H9 (cell line): ENCODE measurements around the gene APBA2. TPM values are rescaled to one million over a fixed set of nuclear protein-coding genes. Genes with fewer than 3 reads are reported as not detected.

Experiments used
- DNase-seq: peaks from one replicate; pipeline ENCODE4 v3.0.0-alpha.2; 2017
- H2AFZ ChIP-seq: one replicate; pipeline ENCODE4 v1.6.1; 2013; ENCODE audit warnings: mild to moderate bottlenecking, low read length, control low read depth, moderate library complexity
- H2AK5ac ChIP-seq: 2 replicates; pipeline ENCODE4 v1.6.1; 2013; ENCODE audit warnings: low read length, control low read depth, mixed read lengths; ENCODE audit not compliant: insufficient read length
- H2BK120ac ChIP-seq: one replicate; pipeline ENCODE4 v1.6.1; 2013; ENCODE audit warnings: low read depth, mild to moderate bottlenecking, low read length, control low read depth, inconsistent platforms; ENCODE audit not compliant: poor library complexity, severe bottlenecking
- H2BK12ac ChIP-seq: 2 replicates; pipeline ENCODE4 v1.6.1; 2013; ENCODE audit warnings: low read length, control low read depth, mixed read lengths, low read depth; ENCODE audit not compliant: insufficient read length
- H2BK15ac ChIP-seq: 2 replicates; pipeline ENCODE4 v1.6.1; 2013; ENCODE audit warnings: low read depth, low read length, control low read depth
- H2BK20ac ChIP-seq: one replicate; pipeline ENCODE4 v1.6.1; 2013; ENCODE audit warnings: low read depth, mild to moderate bottlenecking, low read length, control low read depth, inconsistent platforms; ENCODE audit not compliant: poor library complexity, severe bottlenecking
- H2BK5ac ChIP-seq: 2 replicates; pipeline ENCODE4 v1.6.1; 2013; ENCODE audit warnings: low read length, control low read depth, mixed read lengths; ENCODE audit not compliant: insufficient read length
- H3K14ac ChIP-seq: 2 replicates; pipeline ENCODE4 v1.6.1; 2013; ENCODE audit warnings: low read length, control low read depth; ENCODE audit not compliant: insufficient read depth
- H3K18ac ChIP-seq: 2 replicates; pipeline ENCODE4 v1.6.1; 2013; ENCODE audit warnings: low read depth, mild to moderate bottlenecking, mixed read lengths, low read length, control low read depth; ENCODE audit not compliant: insufficient read length
- H3K23ac ChIP-seq: 2 replicates; pipeline ENCODE4 v1.6.1; 2013; ENCODE audit warnings: low read length, control low read depth, mixed read lengths, low read depth; ENCODE audit not compliant: insufficient read length
- H3K23me2 ChIP-seq: 2 replicates; pipeline ENCODE4 v1.6.1; 2013; ENCODE audit warnings: low read depth, mild to moderate bottlenecking, mixed read lengths, low read length, control low read depth; ENCODE audit not compliant: insufficient read length, poor library complexity, severe bottlenecking
- H3K27ac ChIP-seq: 2 replicates; pipeline ENCODE4 v1.5.1; 2013; ENCODE audit warnings: low read length, control low read depth, mixed read lengths, low read depth; ENCODE audit not compliant: insufficient read length
- H3K27me3 ChIP-seq: 2 replicates; pipeline ENCODE4 v1.6.1; 2013; ENCODE audit warnings: low read length, control low read depth, inconsistent platforms; ENCODE audit not compliant: insufficient read depth
- H3K4ac ChIP-seq: 2 replicates; pipeline ENCODE4 v1.6.1; 2013; ENCODE audit warnings: low read depth, mild to moderate bottlenecking, control low read depth, inconsistent platforms, low read length, moderate library complexity
- H3K4me1 ChIP-seq: 2 replicates; pipeline ENCODE4 v1.6.1; 2013; ENCODE audit warnings: low read length, control low read depth, inconsistent platforms; ENCODE audit not compliant: insufficient read depth
- H3K4me2 ChIP-seq: 2 replicates; pipeline ENCODE4 v1.6.1; 2013; ENCODE audit warnings: low read length, control low read depth, mixed read lengths; ENCODE audit not compliant: insufficient read length, insufficient read depth
- H3K56ac ChIP-seq: 2 replicates; pipeline ENCODE4 v1.6.1; 2013; ENCODE audit warnings: low read depth, mild to moderate bottlenecking, mixed read lengths, low read length, control low read depth; ENCODE audit not compliant: insufficient read length
- H3K79me1 ChIP-seq: 2 replicates; pipeline ENCODE4 v1.6.1; 2013; ENCODE audit warnings: low read depth, mild to moderate bottlenecking, moderate library complexity, low read length, control low read depth, inconsistent platforms; ENCODE audit not compliant: insufficient read depth, poor library complexity, severe bottlenecking
- H3K79me2 ChIP-seq: 2 replicates; pipeline ENCODE4 v1.6.1; 2013; ENCODE audit warnings: low read length, control low read depth, inconsistent platforms; ENCODE audit not compliant: insufficient read depth
- H3K9ac ChIP-seq: 2 replicates; pipeline ENCODE4 v1.6.1; 2013; ENCODE audit warnings: low read length, control low read depth, mixed read lengths; ENCODE audit not compliant: insufficient read length; ENCODE audit errors: extremely low read depth
- H3K9me3 ChIP-seq: one replicate; pipeline ENCODE4 v1.6.1; 2013; ENCODE audit warnings: low read depth, low read length, inconsistent platforms; ENCODE audit not compliant: control insufficient read depth
- H3T11ph ChIP-seq: one replicate; pipeline ENCODE4 v1.6.1; 2013; ENCODE audit warnings: mild to moderate bottlenecking, low read length, control low read depth, inconsistent platforms
- H4K20me1 ChIP-seq: one replicate; pipeline ENCODE4 v1.6.1; 2013; ENCODE audit not compliant: control insufficient read depth, insufficient read length, insufficient read depth
- H4K5ac ChIP-seq: 2 replicates; pipeline ENCODE4 v1.6.1; 2013; ENCODE audit warnings: low read depth, mild to moderate bottlenecking, mixed read lengths, low read length, control low read depth; ENCODE audit not compliant: insufficient read length
- H4K8ac ChIP-seq: replicated peaks from 2 replicates; pipeline ENCODE4 v1.6.1; 2013; ENCODE audit warnings: low read length, control low read depth, mixed read lengths, low read depth; ENCODE audit not compliant: insufficient read length
- H4K91ac ChIP-seq: 2 replicates; pipeline ENCODE4 v1.6.1; 2013; ENCODE audit warnings: low read depth, mild to moderate bottlenecking, moderate library complexity, mixed read lengths, low read length, control low read depth; ENCODE audit not compliant: insufficient read length
- H3K27ac Mint-ChIP-seq, 3 experiments: 2 replicates in 2 of 3; 3 replicates in 1 of 3; pipeline ENCODE4 v1.8.0; 2020 to 2021; ENCODE audit warnings: mixed read lengths in 3 of 3, mild to moderate bottlenecking in 1 of 3, moderate library complexity in 1 of 3
- H3K27me3 Mint-ChIP-seq: 2 replicates; pipeline ENCODE4 v1.8.0; 2021; ENCODE audit warnings: low read depth, mild to moderate bottlenecking, moderate library complexity, mixed read lengths
- H3K36me3 Mint-ChIP-seq, 3 experiments: 2 replicates in 2 of 3; 3 replicates in 1 of 3; pipeline ENCODE4 v1.8.0; 2020 to 2021; ENCODE audit warnings: low read depth in 3 of 3, mixed read lengths in 3 of 3; ENCODE audit not compliant: insufficient read depth in 1 of 3
- H3K4me1 Mint-ChIP-seq, 2 experiments: 2 replicates each; pipeline ENCODE4 v1.8.0; 2020; ENCODE audit warnings: mixed read lengths in 2 of 2
- H3K4me3 Mint-ChIP-seq, 2 experiments: 2 replicates in 1 of 2; 3 replicates in 1 of 2; pipeline ENCODE4 v1.8.0; 2020 to 2021; ENCODE audit warnings: mild to moderate bottlenecking in 2 of 2, mixed read lengths in 2 of 2, moderate library complexity in 1 of 2
- H3K9me3 Mint-ChIP-seq, 2 experiments: 2 replicates in 1 of 2; 3 replicates in 1 of 2; pipeline ENCODE4 v1.8.0; 2020; ENCODE audit warnings: mild to moderate bottlenecking in 2 of 2, mixed read lengths in 2 of 2, moderate library complexity in 1 of 2
- CTCF ChIP-seq: fragments of 200-600 bp; sonication (generic); conservative IDR thresholded peaks from 3 replicates; pipeline ENCODE4 v1.8.0; 2021; ENCODE audit warnings: antibody characterized with exemption, mild to moderate bottlenecking
- WGBS: extraction: QIAGEN DNeasy Blood & Tissue Kit; methylation state at CpG from one replicate; pipeline ENCODE4 v1.1.7; 2013; ENCODE audit warnings: missing lambda C conversion rate, low lambda C conversion rate, mixed read lengths; ENCODE audit not compliant: insufficient read length; ENCODE audit errors: extremely low coverage; 5-methylcytosine and 5-hydroxymethylcytosine counted together
- total RNA-seq: library from RNA; stranded (reverse); gene quantifications from 2 replicates; pipeline ENCODE4 v1.2.1, GENCODE V29; 2021

APBA2 gene
- total RNA-seq, 1 experiment from 2014 or later, result 14.3 TPM

- Mint-ChIP-seq H3K27ac (peak overlapping the region in 1 of 3 experiments; percentile 75; a peak in 1 of 7 replicates), H3K4me1 (peaks cover 27 to 43% of the 10 kb centered on the region in 2 experiments), H3K36me3 (peaks cover 5 to 20% (median 13%) of the 10 kb centered on the region in 3 experiments; a peak in 6 of 7 replicates), H3K27me3 (peaks cover 1% of the 10 kb centered on the region; the same call in 1 of the 2 replicates), H3K9me3 (peaks cover 11 to 18% of the 10 kb centered on the region in 2 experiments), H3K4me3 (no peak overlapping the region)
- no peak overlapping the region for H4K8ac ChIP-seq
- H3K23me2 ChIP-seq, result no peaks in the 10 kb centered on the region
- H3K9ac ChIP-seq, result no peak overlapping the region
- H3T11ph ChIP-seq, result no peak overlapping the region
- no peak for TF ChIP-seq CTCF
- no peak for DNase-seq
- peaks cover 4% of the 10 kb centered on the region for H3K9me3 ChIP-seq
- H3K56ac ChIP-seq, result no peak overlapping the region
- H2BK20ac ChIP-seq, result no peak overlapping the region
- no peak overlapping the region for H2AK5ac ChIP-seq
- WGBS, result no CpG with 5 or more reads among the region's 6 CpGs
- no peaks in the 10 kb centered on the region for H4K20me1 ChIP-seq
- no peaks in the 10 kb centered on the region for H3K27me3 ChIP-seq
- H3K23ac ChIP-seq, result no peak overlapping the region
- no peaks in the 10 kb centered on the region for H3K79me1 ChIP-seq
- H3K4ac ChIP-seq, result no peak overlapping the region
- H2BK120ac ChIP-seq, result no peak overlapping the region
- H3K18ac ChIP-seq, result no peak overlapping the region
- H3K14ac ChIP-seq, result no peak overlapping the region
- H2BK15ac ChIP-seq, result no peak overlapping the region
- no peak overlapping the region for H2BK5ac ChIP-seq
- H3K4me2 ChIP-seq, result no peak overlapping the region
- no peak overlapping the region for H4K91ac ChIP-seq
- no peak overlapping the region for H4K5ac ChIP-seq
- no peak overlapping the region for H3K27ac ChIP-seq
- H3K79me2 ChIP-seq, result no peaks in the 10 kb centered on the region
- no peak overlapping the region for H2BK12ac ChIP-seq
- H3K4me1 ChIP-seq, result peaks cover 10% of the 10 kb centered on the region; the same call in 1 of the 2 replicates
- H2AFZ ChIP-seq, result no peak overlapping the region
Observed at GRCh38 chr15:29061746-29062145, 176.0 kb downstream of the APBA2 start.
